KMS-11 (cell line): ENCODE data around the gene CAPG.
A peak's percentile ranks its signal among the peaks of the same experiment; 100 is the strongest.

Experiments
- H2AFZ ChIP-seq: fragments of 200-600 bp; sonication (generic); 2 replicates; pipeline ENCODE4 v1.6.1; 2016; ENCODE audit warnings: antibody characterized with exemption, mixed run types, low read depth
- H3K27ac ChIP-seq: fragments of 200-600 bp; sonication (generic); 2 replicates; pipeline ENCODE4 v1.6.1; 2016; ENCODE audit warnings: mild to moderate bottlenecking, mixed run types
- H3K27me3 ChIP-seq: fragments of 200-600 bp; sonication (generic); 2 replicates; pipeline ENCODE4 v1.6.1; 2017; ENCODE audit warnings: mild to moderate bottlenecking, low read depth, mixed run types, moderate library complexity; ENCODE audit not compliant: insufficient read depth
- H3K36me3 ChIP-seq: fragments of 200-600 bp; sonication (generic); 2 replicates; pipeline ENCODE4 v1.6.1; 2017; ENCODE audit warnings: mild to moderate bottlenecking, mixed run types; ENCODE audit not compliant: insufficient read depth
- H3K4me1 ChIP-seq: fragments of 200-600 bp; sonication (generic); 2 replicates; pipeline ENCODE4 v1.6.1; 2016; ENCODE audit warnings: mild to moderate bottlenecking, low read depth, mixed run types; ENCODE audit not compliant: poor library complexity, severe bottlenecking
- H3K4me2 ChIP-seq: fragments of 200-600 bp; sonication (generic); 2 replicates; pipeline ENCODE4 v1.7.0; 2016; ENCODE audit warnings: mild to moderate bottlenecking, mixed run types
- H3K4me3 ChIP-seq: fragments of 200-600 bp; sonication (generic); IDR thresholded peaks from 2 replicates; pipeline ENCODE4 v1.6.1; 2017; ENCODE audit warnings: low read depth, low read length, mixed read lengths; ENCODE audit not compliant: insufficient read depth
- H3K79me2 ChIP-seq: fragments of 200-600 bp; sonication (generic); 2 replicates; pipeline ENCODE4 v1.6.1; 2016; ENCODE audit warnings: low read depth, mixed run types; ENCODE audit not compliant: insufficient read depth
- H3K9ac ChIP-seq: fragments of 200-600 bp; sonication (generic); 2 replicates; pipeline ENCODE4 v1.6.1; 2016; ENCODE audit warnings: mild to moderate bottlenecking, mixed run types
- H4K20me1 ChIP-seq: fragments of 200-600 bp; sonication (generic); 2 replicates; pipeline ENCODE4 v1.6.1; 2016; ENCODE audit warnings: mild to moderate bottlenecking, mixed run types; ENCODE audit not compliant: insufficient read depth
- TF ChIP-seq, protein P1 (sequence below): fragments of 200-600 bp; sonication (generic); conservative IDR thresholded peaks from 2 replicates; pipeline ENCODE4 v1.6.1; 2017; ENCODE audit warnings: low read depth, mild to moderate bottlenecking, antibody characterized with exemption, low read length, moderate library complexity, mixed read lengths

The CAPG gene, protein sequence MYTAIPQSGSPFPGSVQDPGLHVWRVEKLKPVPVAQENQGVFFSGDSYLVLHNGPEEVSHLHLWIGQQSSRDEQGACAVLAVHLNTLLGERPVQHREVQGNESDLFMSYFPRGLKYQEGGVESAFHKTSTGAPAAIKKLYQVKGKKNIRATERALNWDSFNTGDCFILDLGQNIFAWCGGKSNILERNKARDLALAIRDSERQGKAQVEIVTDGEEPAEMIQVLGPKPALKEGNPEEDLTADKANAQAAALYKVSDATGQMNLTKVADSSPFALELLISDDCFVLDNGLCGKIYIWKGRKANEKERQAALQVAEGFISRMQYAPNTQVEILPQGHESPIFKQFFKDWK

DNA sequence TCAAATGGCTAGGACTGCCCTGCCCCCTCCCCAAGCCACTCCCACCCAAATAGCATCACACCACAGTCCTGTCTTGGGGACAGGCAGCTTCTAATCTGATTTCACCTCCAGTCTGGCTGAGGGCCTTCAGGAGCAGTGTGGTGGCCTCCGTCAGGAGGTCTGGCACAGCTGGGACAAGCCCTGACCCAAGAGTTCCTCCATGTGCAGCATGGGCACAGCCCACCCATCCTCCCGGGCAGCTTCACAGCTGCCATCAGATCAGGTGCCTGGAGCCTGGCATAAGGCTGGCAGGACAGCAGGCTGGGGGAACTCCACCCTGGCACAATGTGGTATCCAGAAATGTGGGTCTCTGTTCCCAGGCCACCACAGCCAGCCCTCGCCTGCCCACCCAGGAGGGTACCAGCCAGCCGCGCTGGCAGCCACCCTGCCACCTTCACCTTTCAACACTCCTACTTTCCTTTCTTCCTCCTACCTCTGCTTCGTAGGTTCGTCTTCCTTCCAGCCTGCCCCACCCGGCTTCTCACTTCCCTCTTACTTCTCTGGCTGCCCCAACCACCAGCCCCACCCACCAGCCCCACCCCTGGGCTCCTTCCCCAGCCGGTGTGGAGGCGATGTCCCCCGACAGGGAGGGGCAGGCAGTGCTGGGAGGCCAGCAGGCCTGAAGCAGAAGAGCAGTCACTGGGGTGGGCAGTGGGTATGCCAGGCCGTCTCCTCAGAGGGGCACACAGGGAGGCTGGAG lies at the start of gene CAPG:
TSS of gene CAPG (minus strand) at position 522 of the 739 bp plus-strand sequence. CDS start 8,221 bp downstream, outside the sequence.
- H4K20me1 ChIP-seq, result no peaks in the 10 kb centered on the region
- no peak within 1 kb of the TSS for H3K4me3 ChIP-seq
- H3K36me3 ChIP-seq, result no peaks in the 10 kb centered on the region
- no peaks in the 10 kb centered on the region for H3K79me2 ChIP-seq
- no peak within 1 kb of the TSS for H3K27ac ChIP-seq
- H3K4me2 ChIP-seq, result peak within 1 kb of the TSS; percentile 93
- no peak within 1 kb of the TSS for H3K9ac ChIP-seq
- H2AFZ ChIP-seq, result peak within 1 kb of the TSS; percentile 2; the same call in 1 of the 2 replicates
- peaks cover 50% of the 10 kb centered on the region for H3K4me1 ChIP-seq
- no peaks in the 10 kb centered on the region for H3K27me3 ChIP-seq
- TF ChIP-seq, protein P1, sequence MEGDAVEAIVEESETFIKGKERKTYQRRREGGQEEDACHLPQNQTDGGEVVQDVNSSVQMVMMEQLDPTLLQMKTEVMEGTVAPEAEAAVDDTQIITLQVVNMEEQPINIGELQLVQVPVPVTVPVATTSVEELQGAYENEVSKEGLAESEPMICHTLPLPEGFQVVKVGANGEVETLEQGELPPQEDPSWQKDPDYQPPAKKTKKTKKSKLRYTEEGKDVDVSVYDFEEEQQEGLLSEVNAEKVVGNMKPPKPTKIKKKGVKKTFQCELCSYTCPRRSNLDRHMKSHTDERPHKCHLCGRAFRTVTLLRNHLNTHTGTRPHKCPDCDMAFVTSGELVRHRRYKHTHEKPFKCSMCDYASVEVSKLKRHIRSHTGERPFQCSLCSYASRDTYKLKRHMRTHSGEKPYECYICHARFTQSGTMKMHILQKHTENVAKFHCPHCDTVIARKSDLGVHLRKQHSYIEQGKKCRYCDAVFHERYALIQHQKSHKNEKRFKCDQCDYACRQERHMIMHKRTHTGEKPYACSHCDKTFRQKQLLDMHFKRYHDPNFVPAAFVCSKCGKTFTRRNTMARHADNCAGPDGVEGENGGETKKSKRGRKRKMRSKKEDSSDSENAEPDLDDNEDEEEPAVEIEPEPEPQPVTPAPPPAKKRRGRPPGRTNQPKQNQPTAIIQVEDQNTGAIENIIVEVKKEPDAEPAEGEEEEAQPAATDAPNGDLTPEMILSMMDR, result no peak

DNA sequence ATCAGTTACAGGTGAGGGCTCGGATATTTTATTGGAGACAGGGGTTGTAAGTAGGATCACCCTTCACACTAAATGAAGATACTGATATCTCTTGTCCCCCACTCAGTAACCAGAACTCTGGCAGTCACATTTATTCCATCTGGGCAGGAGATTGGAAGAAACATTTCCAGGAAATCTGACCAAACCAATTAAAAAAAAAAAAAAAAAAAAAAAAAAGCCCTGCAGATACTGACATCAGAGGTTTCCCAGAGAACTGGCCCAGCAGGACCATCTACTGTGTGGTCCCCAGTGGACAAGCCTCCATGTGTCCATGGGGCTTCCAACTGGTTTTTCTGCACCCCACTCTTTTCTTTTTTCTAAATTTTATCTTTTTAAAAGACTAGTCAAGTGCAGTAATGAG lies 49.6 kb upstream of the CAPG start:
- H3K4me1 ChIP-seq, result no peaks in the 10 kb centered on the region
- H3K27me3 ChIP-seq, result no peaks in the 10 kb centered on the region
- TF ChIP-seq, protein P1, result no peak
- no peaks in the 10 kb centered on the region for H3K79me2 ChIP-seq
- H2AFZ ChIP-seq, result no peak overlapping the region
- H3K27ac ChIP-seq, result no peak overlapping the region
- no peaks in the 10 kb centered on the region for H3K36me3 ChIP-seq
- H3K9ac ChIP-seq, result no peak overlapping the region
- no peak overlapping the region for H3K4me3 ChIP-seq
- H3K4me2 ChIP-seq, result no peak overlapping the region
- H4K20me1 ChIP-seq, result no peaks in the 10 kb centered on the region

DNA sequence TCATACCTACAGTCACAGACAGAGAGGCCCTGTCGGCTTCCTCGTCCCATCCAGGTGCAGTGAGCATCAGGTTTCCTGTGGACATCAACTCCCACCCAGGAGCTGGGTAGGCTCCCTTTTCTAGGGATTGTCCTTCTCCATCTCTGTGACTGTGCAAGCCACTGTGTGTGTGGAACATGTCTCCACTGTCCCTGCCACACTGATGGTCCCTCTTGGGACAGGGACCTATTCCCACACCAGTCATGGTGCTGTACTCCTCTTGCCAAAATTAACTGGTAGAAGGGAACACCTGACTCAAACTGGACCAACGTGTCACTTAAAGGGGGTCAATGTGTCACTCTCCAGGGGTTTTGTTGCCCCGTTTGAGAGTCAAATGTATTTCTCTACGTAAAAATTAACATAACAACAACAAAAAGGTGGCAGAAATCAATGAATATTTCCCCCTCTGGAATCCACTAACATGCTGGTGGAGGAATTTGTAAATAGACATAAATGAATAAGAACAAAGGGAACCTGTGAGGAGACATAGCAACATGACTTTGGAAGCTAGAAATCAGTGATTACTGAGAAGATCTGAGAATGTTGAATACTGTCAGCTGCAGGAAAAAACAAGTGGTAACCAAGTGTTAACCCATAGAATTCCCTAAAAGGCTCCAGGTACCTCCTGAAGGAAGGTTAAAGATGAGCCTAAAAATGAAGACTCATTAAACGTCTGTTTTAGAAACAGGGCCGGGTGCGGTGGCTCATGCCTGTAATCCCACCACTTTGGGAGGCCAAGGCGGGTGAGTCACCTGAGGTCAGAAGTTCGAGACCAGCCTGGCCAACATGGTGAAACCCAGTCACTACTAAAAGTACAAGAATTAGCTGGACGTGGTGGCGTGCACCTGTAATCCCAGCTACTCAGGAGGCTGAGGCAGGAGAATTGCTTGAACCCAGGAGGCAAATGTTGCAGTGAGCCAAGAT lies 48.7 kb upstream of the CAPG start:
- H3K4me1 ChIP-seq, result no peaks in the 10 kb centered on the region
- TF ChIP-seq, protein P1, result no peak
- no peak overlapping the region for H3K4me2 ChIP-seq
- H3K36me3 ChIP-seq, result no peaks in the 10 kb centered on the region
- H2AFZ ChIP-seq, result no peak overlapping the region
- no peaks in the 10 kb centered on the region for H3K27me3 ChIP-seq
- H3K27ac ChIP-seq, result no peak overlapping the region
- no peak overlapping the region for H3K9ac ChIP-seq
- no peaks in the 10 kb centered on the region for H3K79me2 ChIP-seq
- no peaks in the 10 kb centered on the region for H4K20me1 ChIP-seq
- no peak overlapping the region for H3K4me3 ChIP-seq

DNA sequence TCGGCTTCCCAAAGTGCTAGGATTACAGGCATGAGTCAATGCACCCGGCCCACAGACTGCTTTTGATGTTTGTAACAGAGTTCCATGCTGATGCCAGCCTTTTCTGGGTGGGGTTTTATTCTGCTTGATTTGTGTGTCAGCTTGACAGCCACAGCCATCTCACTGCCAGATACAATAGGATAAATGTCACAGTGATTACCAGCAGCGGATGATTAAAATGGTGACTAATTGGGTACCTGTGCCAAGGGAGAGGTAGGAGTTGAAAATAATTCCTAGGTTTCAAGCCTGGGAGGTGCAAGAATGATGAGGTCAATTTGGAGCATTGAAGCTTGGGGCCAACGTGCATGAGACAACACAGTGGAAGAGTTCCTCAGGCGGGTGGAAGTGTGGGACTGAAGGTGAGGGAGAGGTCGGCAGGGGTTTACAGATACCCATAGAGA lies 47.7 kb upstream of the CAPG start:
- Histone ChIP-seq H3K4me3 (no peak overlapping the region), H3K27ac (no peak overlapping the region), H2AFZ (no peak overlapping the region), H3K4me2 (no peak overlapping the region), H3K36me3 (no peaks in the 10 kb centered on the region), H4K20me1 (no peaks in the 10 kb centered on the region), H3K4me1 (no peaks in the 10 kb centered on the region), H3K9ac (no peak overlapping the region), H3K27me3 (no peaks in the 10 kb centered on the region), H3K79me2 (no peaks in the 10 kb centered on the region)
- TF ChIP-seq, protein P1, result no peak
